HG02678 (cell line): ENCODE results near the gene TSPAN18.

Source experiments
- ATAC-seq: cut with Tn5 transposase; IDR thresholded peaks from one replicate; pipeline ENCODE4 v1.9.1; 2021; ENCODE audit warnings: mild to moderate bottlenecking, moderate library complexity; ENCODE audit not compliant: unreplicated experiment

TSPAN18 gene

DNA sequence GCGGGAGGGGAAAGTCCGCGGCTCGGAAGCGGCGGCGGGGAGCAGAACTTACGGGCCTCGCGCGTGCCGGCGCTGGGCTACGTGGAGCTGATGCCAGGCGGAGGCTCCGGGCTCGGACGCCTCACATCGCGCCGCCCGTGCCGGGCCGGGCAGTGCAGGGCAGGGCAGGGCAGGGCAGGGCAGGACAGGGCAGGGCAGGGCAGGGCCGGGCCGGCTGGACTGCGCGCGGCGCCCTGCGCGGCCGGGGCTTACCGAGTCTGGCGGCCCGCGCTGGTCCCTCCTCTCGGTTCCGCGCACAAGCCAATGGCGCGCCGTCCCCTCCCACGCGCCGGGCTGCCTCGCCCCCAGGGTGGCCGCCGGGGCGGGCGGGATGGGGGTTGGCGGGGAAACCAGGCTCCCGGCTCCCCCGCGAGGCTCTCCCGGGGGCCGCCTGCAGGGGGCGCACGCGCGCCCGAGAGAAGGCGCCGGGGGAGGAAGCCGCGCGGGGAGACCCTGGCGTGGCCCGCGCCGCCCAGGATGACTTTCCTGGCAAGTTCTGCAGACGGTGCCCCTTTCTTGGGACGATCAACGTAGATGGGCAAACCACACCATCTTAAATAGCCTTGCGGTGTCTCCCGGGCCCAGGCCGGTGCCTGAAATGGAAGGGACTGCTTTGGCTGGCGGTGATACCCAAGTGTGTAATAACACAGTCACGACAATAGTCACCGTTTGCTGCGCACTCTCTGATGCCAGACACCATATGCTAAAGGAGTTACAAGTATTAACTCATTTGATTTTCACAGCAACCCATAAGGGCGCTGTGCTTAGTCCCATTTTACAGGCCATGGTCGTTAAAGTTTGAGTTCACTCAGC is 224.1 kb downstream of the TSPAN18 start, which contains the start of gene TP53I11:
TP53I11 (minus strand) TSS at position 259 of the 852 bp plus-strand sequence. CDS start 12,548 bp downstream, outside the sequence.
- ATAC-seq = no peak

DNA sequence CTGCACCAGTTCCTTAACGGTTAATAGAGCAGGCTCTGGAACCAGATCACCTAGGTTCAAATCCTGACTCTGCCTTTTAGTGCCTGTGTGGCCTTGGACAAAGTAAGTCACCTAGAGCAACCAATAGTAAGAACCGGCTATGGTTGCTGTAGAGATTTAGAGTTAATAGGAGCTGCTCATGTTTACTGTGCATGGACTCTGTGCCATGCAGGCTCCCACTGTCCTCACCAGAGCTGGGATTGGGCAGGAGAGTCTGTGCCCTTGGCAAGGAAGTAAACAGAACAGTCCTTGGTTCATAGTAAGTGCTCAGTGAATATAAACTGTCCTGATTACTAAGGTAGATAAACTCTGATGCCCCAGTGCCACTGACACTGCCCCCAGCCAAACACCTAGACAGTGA is 225.3 kb downstream of the TSPAN18 start:
- no peak for ATAC-seq

DNA sequence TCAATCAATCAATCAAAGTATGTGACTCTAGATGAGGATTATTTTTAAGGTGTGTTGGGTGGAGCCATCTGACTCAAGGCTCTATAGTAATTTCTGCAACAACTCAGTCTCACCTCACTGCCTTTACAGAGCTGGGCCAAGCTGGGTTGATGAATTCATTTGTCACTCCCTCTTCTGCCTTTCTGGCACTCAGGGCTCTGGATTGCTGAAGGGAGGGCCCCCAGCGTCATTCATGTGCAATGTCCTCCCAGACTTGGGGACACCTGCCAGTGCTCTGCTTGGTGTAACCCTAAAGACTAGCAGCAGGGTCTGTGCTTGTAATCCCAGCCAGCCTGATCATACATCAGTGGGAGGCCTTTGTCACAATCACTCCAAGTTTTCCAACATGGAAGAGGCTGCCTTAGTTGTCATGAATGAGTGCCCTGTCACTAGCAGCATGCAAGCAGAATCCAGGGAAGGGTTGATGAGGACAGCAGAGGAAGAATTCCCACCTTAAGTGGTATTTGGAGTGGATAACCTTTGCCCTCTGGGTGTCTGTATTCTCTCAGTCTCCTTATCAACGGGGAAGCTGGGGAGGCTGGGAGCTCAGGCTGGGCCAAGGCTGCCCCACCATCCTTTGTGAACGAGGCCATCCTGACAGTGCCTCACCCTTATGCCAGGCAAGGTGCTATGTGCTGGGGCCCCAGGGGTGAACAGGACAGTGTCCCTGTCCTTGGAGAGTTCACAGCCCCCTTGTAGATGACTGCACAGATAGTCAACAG is 225.9 kb downstream of the TSPAN18 start:
- no peak for ATAC-seq

DNA sequence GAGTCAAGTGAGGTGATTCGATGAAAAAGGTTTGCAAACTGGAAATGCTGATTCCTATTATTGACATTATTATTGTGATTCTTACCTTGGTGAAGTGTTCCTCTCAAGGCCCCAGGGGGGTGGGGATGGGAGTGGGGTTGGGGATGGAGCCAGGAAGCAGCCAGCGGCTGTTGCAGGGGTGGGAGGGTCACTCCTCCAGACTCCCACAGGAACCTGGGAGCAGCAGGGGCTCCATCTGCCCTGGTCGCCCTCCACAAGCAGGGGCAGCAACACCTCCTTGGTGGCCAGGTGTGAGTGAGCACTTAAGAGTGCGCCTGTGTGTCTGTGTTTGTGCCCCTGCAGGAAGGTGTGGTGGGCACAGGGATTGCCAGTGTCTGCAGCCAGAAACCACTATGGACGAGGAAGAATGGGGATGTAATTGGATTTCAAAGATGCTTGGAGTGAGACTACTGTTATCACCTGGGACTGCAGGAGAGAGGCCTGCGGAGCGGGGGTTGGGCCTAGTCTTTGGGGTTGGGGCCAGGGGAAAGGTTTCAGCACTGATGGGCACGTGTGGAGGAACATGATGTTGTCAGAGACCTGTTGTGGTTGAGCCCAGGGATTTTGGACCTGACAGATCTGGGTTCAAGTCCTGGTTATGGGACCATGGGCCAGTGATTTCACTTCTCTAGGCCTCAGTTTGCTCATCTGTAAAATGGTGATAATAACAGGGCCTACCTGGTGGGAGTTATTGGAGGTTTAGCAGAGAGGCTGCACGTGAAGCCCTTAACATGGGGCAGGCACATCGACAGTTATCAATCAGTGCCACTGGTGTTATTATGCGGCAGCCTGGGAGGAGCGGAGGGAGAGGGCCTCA is 227.5 kb downstream of the TSPAN18 start:
- ATAC-seq = no peak

DNA sequence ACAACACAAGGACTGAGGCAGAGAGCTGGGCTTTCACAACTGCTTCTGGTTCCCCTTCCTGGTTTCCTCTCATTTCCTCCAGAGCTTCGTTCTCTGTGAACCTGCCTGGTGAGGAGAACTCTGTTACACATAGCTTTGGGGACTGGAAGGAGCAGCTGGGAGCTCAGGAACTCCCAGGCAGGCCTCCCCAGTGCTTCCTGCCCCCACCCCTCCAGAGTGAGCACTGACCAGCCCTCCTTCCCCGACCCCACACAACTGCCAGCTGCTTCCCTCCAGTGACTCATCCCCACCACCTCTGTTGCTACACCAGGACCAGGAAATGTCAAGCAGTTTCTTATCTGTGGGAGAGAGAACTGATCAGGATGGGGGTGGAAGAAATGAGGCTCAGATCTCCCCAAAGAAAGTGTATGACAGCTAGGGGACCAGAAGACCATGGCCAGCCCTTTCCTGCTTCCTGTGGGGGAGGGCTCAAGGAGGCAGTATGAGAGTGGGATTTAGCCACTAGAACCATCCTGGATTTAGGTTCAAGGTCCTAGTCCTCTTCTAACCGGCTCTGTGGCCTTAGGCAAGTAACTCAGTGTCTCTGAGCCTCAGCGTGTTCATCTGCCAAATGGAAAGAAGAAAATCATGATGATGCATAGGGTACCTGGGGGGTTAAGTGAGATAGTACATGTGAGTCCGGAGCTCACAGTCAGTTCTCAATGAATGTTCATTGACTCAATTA is 228.4 kb downstream of the TSPAN18 start:
- ATAC-seq = no peak

DNA sequence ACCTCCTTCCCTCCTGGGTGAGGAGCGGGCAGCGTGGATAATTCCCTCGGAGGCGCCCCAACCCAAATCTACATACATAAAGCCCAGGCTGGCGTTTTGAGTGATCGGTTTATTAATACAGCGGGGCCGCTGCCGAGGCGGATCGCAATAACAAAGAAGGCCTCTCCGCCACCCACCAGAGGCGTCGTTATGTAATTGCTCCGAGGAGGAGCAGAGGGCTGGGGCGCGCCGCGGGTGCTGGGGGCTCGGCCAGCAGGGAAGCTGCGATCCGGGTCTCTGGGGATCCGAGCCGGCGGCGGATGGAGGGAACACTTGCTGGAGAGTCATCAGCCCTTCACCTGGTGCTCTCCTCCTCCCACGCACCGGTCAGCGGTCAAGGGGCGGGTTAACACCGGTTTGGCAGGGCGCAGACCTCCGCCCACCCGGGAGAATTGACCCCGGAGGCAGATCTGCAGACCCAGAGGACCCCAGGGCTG is 230.3 kb downstream of the TSPAN18 start:
- ATAC-seq = no peak

DNA sequence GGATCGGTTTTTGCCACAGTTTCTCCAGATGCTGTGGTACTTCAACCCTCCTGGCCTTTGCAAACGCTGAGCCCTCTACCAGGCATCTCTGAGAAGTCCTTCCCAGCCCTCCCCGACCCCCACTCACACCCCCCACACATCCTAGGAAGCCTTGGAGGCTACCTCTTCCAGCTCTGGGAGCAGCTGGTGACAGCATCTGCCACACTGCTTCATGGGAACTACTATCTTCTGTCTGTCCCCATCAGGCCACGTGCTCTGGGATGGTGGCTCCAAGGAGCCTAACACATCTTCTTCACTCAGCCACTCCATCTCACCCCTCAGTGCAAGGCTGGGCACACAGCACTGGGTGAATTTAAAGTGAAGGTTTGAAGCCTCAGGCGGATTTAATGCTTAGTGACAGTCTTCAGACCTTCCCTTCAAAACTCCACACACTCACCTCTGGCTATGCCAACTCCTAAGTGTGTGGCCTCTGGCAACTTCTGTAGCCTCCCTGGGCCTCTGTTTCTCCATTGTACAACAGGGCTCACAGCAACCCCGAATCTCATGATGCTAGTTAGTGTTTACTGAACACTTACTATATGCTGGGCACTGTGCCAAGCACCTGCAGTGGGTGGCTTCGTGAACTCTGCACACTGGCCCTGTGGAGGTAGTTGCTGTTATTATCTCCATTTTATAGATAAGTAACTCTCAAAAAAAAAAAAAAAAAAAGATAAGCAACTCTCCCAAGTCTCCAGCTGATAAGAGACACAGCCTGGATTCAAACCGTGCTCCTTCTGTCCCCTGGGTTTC is 231.2 kb downstream of the TSPAN18 start:
- ATAC-seq = no peak

DNA sequence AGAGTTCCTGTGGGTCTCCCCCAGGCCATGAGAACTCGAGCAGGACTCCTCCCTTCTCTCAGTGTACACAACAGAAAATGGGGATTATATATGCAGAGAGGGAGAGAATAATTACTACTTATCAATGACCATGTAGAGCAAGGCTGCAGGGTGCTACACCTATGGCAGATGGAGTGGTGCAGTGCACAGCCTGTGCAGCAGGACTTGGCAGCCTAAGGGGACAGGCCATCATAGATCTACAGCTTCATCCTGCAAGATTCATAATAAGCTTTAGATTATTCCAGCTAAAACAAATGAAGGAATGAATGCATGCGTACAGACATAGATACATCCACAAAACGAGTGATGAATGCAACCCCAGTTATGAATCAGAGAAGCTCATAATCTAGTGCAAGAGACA is 232.3 kb downstream of the TSPAN18 start:
- ATAC-seq = no peak

DNA sequence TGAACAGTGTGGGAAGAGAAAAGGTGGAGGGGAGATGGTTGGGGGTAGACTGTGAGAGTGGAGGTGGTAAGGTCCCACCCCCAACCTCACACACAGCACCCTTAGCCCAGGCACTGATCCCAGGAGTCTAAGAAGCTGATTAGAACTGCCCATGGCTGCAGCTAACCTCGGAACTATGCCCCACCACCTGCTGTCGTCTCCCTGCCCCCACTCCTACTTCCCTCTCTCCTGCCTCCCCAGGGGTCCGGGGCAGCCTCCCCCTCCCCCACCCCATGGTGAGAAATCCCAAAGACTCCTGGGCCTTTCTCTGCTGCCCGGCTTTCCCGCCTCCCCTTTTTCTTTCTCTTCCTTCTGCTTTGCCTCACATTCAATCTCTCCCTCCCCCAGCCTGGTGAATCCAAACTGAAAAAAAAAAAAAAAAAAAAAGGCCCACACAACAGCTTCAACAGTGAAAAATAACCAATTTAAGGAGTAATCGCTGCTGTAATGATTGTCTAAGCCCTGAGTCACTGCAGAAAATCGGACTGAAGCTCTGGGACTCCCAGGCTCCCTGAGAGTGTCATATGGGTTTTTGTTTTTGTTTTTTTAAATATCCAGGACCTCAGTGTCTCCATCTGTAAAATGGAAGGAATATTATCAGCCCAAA is 233.6 kb downstream of the TSPAN18 start:
- no peak for ATAC-seq

DNA sequence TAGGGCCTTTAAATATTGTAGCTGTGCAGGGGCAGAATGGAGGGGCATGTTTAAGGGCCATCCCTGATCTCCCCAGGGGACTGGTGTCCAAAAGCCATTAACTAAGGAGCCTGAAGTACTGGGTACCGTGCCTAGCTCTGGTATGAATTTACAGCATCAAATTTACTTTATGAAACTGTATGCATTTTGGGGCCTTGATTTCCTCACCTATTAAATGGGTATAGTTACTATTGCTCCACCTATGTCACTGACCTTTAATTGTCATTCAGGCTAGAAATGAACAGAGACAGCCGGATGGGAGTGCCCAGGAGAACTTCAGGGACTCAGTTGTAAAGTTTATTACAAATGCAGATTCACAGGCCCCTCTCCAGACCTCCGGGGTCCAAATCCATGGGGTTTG is 235.7 kb downstream of the TSPAN18 start:
- no peak for ATAC-seq

DNA sequence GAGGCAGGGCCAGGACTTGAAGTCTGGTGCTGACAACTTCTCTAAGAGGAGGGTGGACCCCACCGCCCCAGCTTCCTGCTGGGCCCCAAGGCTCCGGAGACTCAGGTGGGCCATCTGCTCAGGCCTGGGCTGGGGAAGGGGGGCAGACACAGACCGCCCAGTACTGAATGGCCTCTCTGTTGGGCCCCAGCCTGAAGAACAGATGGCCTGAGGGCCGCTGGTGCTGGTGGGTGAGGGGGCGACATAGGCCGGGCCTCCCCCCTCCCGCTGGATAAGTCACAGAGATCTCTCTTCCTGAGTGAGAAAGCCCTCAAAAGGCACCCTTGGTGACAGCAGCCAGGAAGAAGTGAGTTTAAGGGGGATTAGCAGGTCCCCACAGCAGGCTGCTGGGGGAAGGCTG is 236.4 kb downstream of the TSPAN18 start:
- no peak for ATAC-seq

DNA sequence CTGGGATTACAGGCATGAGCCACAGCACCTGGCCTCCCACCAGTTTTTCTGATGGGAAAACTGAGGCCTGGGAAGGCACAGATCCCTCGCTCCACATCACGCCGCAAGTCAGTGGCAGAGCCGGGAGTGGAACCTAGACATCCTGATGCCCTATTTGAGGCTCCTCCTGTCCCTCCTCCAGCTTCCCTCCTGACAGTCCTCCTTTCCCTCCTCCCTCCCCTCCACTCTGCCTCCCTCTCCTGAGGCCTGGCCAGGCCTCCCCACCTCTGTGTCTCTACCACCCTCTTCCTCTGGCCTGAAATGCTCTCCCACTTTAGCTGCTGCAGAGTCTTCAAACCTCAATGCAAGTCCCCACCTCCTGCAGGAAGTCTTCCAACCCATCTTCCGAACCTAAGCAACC is 237.2 kb downstream of the TSPAN18 start:
- no peak for ATAC-seq

DNA sequence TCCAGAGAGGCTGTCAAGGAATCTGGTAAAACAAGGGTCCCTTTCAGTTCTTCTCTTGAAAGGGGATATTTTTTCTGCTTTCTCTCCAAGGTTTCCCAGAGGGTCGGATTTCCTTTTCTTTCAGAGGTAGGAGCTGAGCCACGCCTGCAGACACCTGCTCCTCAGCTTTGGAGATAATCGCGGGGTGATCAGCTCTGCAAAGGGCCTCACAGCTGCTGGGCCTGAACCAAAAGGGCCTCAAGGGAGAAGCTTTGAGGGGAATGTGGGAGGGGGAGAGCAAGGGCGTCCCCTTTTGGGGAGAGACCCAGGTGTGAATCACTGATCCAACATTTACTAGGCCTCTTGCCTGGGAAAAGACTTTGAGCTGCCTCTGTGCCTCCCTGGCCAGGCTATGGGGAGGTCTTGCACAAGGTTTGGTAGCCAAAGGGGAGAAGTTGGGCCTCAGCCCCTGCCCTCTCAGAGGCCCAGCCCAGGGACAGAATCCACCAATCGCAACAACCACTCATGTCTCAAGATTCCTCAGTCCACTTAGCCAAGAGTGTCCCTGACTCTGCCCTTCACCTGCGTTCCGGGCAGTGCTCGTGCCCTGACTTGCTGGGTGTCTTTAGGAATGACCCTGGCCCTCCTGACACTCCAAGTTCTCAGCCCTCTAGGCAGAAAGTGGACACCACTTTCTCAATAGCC is 237.9 kb downstream of the TSPAN18 start:
- no peak for ATAC-seq

DNA sequence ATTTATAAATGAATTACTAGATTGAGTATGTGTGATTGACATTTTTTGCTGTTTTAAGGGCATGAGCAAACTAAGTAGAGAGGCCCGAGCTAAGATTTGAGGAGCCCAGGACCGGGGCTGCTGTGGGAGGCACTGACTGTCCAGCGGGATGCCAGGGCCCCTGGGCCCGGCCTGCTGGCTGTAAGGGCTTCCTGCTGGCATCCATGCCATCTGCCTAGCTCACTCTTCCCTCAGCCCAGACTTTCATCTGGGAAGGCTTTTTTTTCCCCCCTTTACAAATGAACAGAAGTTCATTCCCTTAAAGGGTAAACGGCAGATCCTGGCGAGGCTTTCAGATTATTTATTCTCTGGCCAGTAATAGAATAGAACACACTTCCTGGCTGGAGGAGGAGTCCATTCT is 239.9 kb downstream of the TSPAN18 start:
- no peak for ATAC-seq

DNA sequence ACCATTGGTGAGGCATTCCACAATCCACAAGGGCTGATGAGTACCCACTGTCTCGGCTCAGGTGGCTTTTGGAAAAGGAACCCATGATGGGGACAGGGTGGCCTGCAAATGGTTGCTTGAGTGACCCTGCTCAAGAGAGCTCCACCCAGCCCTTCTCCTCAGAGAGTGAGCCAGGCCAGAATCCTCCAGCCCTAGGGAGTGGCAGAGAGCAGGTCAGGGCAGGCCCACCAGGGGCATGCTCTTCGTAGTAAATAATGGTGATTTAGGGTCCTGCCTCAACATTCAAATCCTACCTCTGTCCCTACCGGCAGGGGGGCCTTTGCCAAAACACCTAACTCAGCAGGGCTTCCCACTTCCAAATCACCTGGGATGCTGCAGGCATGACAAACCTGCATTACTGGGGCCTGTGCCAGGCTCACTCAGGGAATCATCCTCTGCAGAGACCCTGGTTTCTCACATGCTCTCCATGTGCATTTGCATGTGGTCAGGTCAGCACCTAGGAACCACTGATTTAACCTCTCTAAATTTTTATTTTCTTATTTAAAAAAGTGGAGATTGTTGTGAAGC is 241.3 kb downstream of the TSPAN18 start:
- no peak for ATAC-seq

DNA sequence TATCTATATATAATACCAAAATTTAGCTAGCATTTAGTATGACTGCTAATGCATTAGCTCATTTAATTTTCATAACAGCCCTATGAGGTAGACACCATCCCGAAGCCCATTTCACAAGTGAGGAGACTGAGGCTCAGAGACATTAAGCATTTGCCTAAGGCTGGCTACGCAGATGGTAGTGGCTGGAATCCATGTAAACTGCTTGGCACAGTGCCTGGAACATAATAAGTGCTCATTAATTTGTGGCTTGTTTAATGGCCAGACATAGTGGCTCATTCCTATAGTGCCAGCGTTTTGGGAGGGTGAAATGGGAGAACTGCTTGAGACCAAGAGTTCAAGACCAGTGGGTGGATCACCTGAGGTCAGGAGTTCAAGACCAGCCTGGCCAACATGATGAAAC is 241.7 kb downstream of the TSPAN18 start:
- no peak for ATAC-seq

DNA sequence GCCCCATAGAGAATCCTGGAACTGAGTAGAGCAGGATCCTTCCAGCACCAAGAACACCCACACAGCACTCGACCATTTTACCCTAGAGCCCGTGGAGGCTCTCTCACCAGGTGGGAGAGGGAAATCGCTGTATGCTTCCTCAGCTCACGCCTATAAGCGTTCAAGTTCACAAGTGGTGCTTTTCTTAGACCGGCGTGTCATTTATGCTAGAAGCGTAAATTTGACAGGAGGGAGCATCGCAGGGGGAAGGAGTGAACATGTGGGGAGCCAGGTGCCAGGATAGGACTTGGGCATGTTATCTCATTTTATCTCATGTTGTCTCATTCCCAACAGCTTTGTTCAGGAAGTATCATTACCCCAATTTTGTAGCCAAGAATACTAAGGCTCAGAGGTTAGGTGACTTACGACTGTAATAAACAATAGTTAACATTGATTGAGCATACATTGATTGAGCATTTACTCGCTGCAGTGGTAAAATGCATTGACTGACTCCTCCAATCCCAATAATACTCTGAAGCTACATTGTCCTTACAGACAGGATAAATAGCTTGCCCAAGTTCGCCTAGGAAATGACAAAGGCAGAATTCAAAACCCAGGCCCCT is 243.0 kb downstream of the TSPAN18 start:
- ATAC-seq = no peak

DNA sequence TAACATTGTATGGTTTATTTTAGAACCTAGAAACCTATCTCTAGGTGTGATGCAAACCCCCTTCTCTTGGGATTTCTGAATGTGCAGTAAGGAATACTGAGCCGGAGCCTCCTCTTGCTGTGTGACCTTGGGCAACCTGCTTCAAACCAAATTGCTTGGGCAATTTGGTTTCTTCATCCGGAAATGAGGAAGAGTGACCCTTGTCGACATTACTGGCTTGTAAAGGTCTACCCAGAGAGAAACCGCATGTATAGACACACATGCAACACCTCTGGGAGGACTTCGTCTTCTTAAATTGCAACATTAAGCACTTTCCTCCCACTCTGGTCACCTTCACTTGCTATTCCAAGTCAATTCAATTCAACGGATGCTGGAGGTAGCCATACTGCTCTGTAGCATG is 243.5 kb downstream of the TSPAN18 start:
- no peak for ATAC-seq
